COLO668 (cell line): ENCODE results near the gene CRYBA4.
A peak's percentile ranks its signal among the peaks of the same experiment; 100 is the strongest.

Experiments
- DNase-seq: peaks from one replicate; lab custom pipeline; 2025; ENCODE audit not compliant: unreplicated experiment; lab: John Stamatoyannopoulos, UW

CRYBA4 gene

DNA sequence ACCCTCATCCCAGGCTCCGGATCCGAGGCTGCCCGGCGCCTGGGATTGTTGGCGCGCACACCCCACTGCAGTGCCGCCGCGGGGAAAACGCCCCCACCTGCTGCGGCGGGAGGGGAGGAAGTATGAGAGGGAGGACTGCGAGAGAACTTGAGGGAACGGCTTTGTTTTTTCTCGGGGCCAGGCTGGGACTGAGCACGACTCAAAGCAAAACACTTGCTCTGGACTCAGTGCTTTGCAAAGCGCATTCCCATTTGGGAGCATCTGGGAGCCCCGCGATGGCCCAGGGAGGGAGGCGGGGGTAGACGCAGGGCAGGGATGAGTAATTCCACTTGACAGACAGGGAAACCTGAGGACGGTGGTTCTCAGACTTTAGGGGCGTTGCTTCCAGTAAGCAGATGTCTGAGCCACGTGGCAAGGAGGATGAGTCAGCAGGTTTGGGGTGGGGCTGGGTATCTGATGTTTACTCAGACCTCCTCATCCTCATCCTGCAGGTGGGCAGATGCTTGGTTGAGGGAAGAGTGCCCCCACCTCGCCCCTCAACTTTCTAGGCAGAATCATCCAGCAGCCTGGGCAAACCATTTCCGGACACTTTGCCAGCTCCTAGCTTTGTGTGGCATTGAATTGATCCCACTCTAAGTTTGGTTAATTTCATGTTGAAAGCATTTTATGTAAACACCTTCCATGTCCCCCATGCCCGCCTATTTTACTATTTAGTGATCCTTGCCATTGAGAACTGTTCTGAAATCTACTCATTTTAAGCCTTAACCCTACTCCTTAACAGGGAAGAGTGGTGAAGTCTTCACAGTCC lies 37.1 kb downstream of the CRYBA4 start:
- DNase-seq, result peak; percentile 92

- no peak for DNase-seq
These were observed 38.6 kb downstream of the CRYBA4 start for GRCh38 chr22:26660356-26660755.

DNA sequence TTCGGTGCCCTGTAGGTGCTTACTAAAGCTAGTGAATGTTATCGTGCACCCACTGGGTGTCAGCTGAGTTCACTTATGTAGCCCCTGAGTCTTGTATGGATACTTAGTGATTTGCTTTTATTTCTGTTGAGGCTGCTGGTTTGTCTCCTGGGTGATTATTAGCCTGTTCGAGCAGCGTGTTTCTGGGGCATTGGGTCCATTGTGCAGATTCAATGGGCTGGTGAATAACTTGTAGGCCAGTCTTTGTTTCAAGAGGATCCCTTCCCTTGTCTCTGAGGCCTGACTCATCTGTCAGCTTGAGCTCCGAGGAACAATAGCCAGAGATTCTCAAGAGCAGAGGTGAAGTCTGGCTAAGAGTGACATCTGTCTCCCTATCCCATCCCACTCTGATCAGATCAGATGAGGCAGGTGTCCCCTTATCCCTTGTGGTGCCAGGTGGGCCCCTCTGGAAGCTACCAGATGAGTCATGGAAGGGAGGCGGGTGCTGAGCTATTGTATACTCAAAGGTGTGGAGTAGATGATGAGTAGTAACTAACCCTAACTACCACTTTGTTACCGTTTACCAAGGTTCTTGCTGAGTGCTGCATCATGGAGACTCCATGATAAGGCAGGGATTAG lies 39.3 kb downstream of the CRYBA4 start:
- DNase-seq, result peak; percentile 85

GRCh38 chr22:26662160-26662559 lies 40.4 kb downstream of the CRYBA4 start:
- DNase-seq, result no peak

GRCh38 chr22:26663374-26663923 lies 41.7 kb downstream of the CRYBA4 start:
- no peak for DNase-seq

DNA sequence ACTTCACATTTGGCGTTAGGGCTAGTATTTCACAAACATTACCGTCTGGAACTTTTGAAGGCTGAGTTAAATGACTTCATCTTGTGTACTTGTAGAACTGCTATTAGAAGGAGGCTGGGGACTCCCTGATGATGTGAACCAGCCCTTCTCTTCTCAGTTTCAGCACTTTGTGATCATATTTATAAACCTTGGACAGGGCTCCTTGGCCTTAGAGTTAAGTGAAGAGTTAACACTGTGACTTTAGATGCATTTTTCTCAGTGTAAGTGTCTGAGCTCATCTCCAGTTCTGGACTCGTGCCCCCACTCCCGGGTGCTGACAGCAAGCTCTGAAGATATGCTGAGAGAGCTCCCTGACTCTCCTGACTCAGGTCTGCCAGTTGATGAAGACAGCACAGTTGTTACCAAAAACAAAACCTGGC lies 44.1 kb downstream of the CRYBA4 start:
- no peak for DNase-seq

DNA sequence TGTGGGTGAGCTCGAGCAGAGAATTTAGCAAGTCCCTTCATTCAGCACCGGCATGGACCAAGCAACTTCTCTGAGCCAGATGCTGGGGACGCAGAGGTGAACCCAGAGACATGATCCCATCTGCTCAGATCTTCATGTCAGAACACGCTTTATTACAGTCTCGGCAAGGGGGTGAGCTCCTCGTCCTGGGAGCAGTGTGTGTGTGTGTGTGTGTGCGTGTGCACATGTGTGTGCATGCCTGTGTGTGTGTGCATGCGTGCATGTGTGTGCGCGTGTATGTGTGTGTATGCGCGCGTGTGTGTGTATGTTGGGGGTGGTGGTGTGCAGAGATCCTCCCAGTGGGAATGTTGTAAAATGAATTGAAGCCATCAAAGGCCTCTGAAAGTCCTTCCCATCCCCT lies 45.4 kb downstream of the CRYBA4 start:
- DNase-seq, result no peak

GRCh38 chr22:26669060-26669481 lies 47.3 kb downstream of the CRYBA4 start:
- peak; percentile 10 for DNase-seq

GRCh38 chr22:26670459-26670858 lies 48.7 kb downstream of the CRYBA4 start:
- no peak for DNase-seq

- DNase-seq, result peak; percentile 16
These were observed 49.7 kb downstream of the CRYBA4 start for GRCh38 chr22:26671317-26672059.

GRCh38 chr22:26672060-26672471 lies 50.3 kb downstream of the CRYBA4 start:
- no peak for DNase-seq

GRCh38 chr22:26672590-26673468 lies 51.1 kb downstream of the CRYBA4 start:
- peak; percentile 90 for DNase-seq

- DNase-seq, result no peak
These were observed 51.7 kb downstream of the CRYBA4 start for GRCh38 chr22:26673486-26673885.

DNA sequence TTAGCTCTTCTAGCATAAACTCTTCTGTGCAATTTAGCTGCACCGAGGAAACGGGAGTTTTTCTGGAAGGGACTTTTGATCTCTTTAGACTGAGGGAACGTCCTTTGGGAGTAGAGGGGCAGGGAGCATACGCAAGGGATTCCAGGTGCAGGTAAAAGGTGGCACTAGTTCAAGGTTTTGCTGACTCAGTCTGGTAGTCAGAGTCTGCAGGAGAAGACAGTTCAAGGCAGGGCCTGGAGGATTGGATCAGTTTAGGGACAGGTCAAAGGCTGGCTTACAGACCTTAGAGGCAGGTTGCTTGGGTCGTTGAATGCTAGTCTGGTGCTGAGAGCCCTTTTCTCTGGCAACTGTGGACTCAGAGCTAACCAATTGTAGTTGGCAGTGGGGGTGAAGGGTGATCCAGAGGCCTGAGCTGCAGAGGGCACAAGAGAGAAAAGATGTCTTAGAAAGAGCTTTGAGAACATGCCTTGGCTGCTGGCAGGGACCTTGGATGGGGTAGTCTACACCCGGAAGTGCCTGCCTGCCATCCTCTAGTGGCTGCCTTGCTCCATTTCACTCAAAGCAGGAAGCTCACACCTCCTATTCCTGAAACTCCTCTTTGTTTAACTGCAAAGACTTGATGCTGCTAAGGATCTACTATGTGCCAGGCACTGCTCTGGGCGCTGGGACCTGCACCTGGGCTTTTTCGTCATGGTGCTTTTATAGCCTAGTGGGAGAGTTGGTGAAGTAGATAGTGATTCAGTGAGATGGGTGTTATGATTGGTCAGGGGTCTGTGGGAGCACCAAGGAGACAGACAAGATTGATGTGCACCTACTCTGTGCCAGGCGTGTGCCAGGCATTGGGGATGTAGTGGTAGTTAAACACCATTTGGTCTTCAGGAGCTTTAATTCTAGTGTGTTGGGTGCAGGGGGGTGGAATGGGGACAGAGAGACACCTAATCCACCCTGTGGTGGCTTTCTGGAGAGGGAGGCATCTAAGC lies 52.7 kb downstream of the CRYBA4 start:
- DNase-seq, result peak; percentile 6

DNA sequence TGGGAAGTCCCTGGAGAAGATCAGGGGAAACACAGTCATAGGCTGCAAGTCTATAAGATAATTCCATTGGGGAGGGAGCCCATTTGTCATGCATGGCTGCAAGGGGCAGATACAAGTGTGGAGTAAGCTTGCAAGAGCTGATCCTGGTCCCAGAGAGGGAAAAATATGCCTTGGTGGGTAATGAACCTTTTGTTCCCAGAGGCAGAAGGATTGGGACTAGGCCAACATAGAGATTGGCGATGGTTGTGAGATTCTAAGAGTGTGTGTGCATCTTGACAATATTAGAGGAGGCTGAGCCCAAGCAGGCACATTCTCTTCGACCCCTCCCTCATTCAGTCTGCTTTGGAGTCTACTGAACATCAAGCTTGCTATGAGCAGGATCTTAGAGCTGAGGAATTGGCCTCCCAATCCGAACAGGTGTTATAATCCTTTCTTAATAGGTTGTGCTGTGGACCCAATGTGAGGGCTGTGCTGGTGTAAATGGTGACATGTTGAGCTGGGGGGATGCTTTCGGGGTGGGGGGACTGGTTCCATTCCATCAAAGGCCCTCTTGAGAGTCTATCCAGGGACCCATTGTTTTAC lies 54.0 kb downstream of the CRYBA4 start:
- DNase-seq, result no peak

DNA sequence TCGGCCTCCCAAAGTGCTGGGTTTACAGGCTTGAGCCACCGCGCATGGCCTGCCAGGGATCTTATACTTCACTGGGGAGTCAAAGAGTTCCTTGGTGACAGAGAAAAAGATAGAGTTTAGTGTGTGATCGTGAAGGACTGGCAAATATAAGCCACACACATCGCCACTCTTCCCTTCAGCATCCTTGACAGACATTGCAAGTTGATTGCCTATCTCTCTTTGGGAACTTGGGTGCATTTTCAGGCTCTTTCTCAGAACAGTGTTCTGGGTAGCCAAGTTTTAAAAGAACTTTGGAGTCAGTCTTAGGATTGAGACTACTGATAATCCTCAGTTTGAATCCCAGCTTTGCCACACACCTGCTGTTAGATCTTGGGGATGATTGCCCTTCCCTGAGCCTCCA lies 55.5 kb downstream of the CRYBA4 start:
- no peak for DNase-seq

GRCh38 chr22:26679003-26679629 lies 57.4 kb downstream of the CRYBA4 start:
- DNase-seq, result peak; percentile 67
